Fibroblast of lung (primary cell): ENCODE data around the gene CREB5. TPM values are rescaled to one million over a fixed set of nuclear protein-coding genes. Genes with fewer than 3 reads are reported as not detected.

Experiments
- DNase-seq, 2 donors: peaks; one replicate each; pipeline versions ENCODE4 v3.0.0 to v3.0.0-alpha.2; 2010; ENCODE audit warnings: low read depth in 2 of 2
- H2AFZ ChIP-seq: 2 replicates; pipeline ENCODE4 v1.5.1; 2012; ENCODE audit warnings: low read length, control low read depth, inconsistent platforms
- H3K27ac ChIP-seq: 2 replicates; pipeline ENCODE4 v1.5.1; 2011; ENCODE audit warnings: low read length, control low read depth; ENCODE audit not compliant: insufficient read depth
- H3K27me3 ChIP-seq: 2 replicates; pipeline ENCODE4 v1.5.1; 2011; ENCODE audit warnings: mild to moderate bottlenecking, low read length; ENCODE audit not compliant: control insufficient read depth, insufficient read depth
- H3K36me3 ChIP-seq: 2 replicates; pipeline ENCODE4 v1.5.1; 2011; ENCODE audit warnings: low read length; ENCODE audit not compliant: control insufficient read depth, insufficient read depth
- H3K4me1 ChIP-seq: 2 replicates; pipeline ENCODE4 v1.5.1; 2011; ENCODE audit warnings: low read length; ENCODE audit not compliant: control insufficient read depth, insufficient read depth; ENCODE audit errors: extremely low read depth
- H3K4me2 ChIP-seq: 2 replicates; pipeline ENCODE4 v1.5.1; 2011; ENCODE audit warnings: low read length, control low read depth; ENCODE audit not compliant: insufficient read depth; ENCODE audit errors: extremely low read depth
- H3K4me3 ChIP-seq, 4 experiments: fragments of 200-600 bp in 1 of 4; sonication (generic) in 1 of 4; replicated peaks in 1 of 4; 2 replicates each; pipeline ENCODE4 v1.5.1; 2011 to 2016; ENCODE audit warnings: low read length in 4 of 4, low read depth in 3 of 4, mild to moderate bottlenecking in 3 of 4, control low read depth in 2 of 4, inconsistent platforms in 1 of 4, mixed read lengths in 1 of 4; ENCODE audit not compliant: insufficient read depth in 1 of 4; ENCODE audit errors: control extremely low read depth in 1 of 4
- H3K79me2 ChIP-seq: 2 replicates; pipeline ENCODE4 v1.5.1; 2012; ENCODE audit warnings: mild to moderate bottlenecking, low read length, inconsistent platforms; ENCODE audit not compliant: control insufficient read depth, insufficient read depth
- H3K9ac ChIP-seq: 2 replicates; pipeline ENCODE4 v1.5.1; 2011; ENCODE audit warnings: mild to moderate bottlenecking, low read length, control low read depth; ENCODE audit not compliant: insufficient read depth
- H3K9me3 ChIP-seq: 2 replicates; pipeline ENCODE4 v1.5.1; 2012; ENCODE audit warnings: low read depth, low read length; ENCODE audit not compliant: control insufficient read depth, insufficient read depth
- H4K20me1 ChIP-seq: 2 replicates; pipeline ENCODE4 v1.5.1; 2011; ENCODE audit warnings: low read length; ENCODE audit not compliant: control insufficient read depth, insufficient read depth; ENCODE audit errors: extremely low read depth
- CTCF ChIP-seq, 2 donors: IDR thresholded peaks in 1 of 2; conservative IDR thresholded peaks in 1 of 2; 1 replicate in 1 of 2; 2 replicates in 1 of 2; pipeline ENCODE4 v1.5.1; 2011 to 2012; ENCODE audit warnings: low read length in 2 of 2, control low read depth in 1 of 2, inconsistent platforms in 1 of 2, low read depth in 1 of 2, mild to moderate bottlenecking in 1 of 2
- EZH2 ChIP-seq: IDR thresholded peaks from 2 replicates; pipeline ENCODE4 v1.5.1; 2012; ENCODE audit warnings: low read length, control low read depth, mild to moderate bottlenecking; ENCODE audit errors: missing control alignments
- polyA plus RNA-seq, 2 donors: library from polyadenylated mRNA; depleted of rRNA in 1 of 2; stranded (reverse) in 1 of 2; unstranded in 1 of 2; fragments of >200 nt; gene quantifications; 2 replicates each; pipeline ENCODE4 v1.2.1, GENCODE V29; 2011 to 2012; ENCODE audit warnings: missing spikeins in 1 of 2
- total RNA-seq: library from RNA; depleted of rRNA; stranded (reverse); fragments of >200 nt; gene quantifications from 2 replicates; pipeline ENCODE4 v1.2.1, GENCODE V29; 2014

CREB5 gene
- total and polyA plus RNA-seq, 2 donors (not counting 1 experiment from before 2014, with no cell fraction given) = 8.2 to 28.4 TPM

DNA sequence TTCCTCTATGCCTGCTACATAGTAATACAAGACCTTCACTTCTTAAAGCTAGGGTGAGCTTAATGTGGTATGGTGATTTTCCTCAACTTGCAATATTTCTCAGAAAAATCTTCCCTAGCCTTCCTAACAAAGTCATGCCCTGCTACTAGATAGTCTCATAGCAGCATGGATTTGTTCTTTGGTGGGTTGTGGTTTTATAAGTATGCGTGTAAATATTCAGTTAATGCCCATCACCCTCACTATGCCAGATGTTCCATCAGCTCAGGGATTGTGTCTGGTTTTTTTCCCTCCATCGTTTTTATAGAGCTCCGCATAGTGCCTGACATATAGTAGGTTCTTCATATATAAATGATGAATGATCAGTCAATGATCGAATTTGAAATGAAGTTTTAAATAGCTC lies 182.8 kb downstream of the CREB5 start:
- Histone ChIP-seq H4K20me1 (no peaks in the 10 kb centered on the region), H3K79me2 (no peaks in the 10 kb centered on the region), H3K9me3 (no peaks in the 10 kb centered on the region), H3K4me3 (no peak overlapping the region), H3K4me2 (no peak overlapping the region), H3K4me1 (no peaks in the 10 kb centered on the region), H3K9ac (no peak overlapping the region), H3K27me3 (no peaks in the 10 kb centered on the region), H2AFZ (no peak overlapping the region), H3K36me3 (no peaks in the 10 kb centered on the region), H3K27ac (no peak overlapping the region)
- TF ChIP-seq CTCF (conservative IDR thresholded peaks at IDR 0.05 in 1 of 2, IDR thresholded peaks at IDR 0.05 in 1 of 2; ENCODE audit: low read depth in 1 of 2, low read length in 2 of 2) = no peak
- TF ChIP-seq EZH2 = no peak
- DNase-seq = no peak

GRCh38 chr7:28595801-28596200 lies 183.5 kb downstream of the CREB5 start:
- H3K27ac ChIP-seq = no peak overlapping the region
- no peaks in the 10 kb centered on the region for H3K36me3 ChIP-seq

GRCh38 chr7:28596245-28596935 lies 184.1 kb downstream of the CREB5 start:
- Histone ChIP-seq H4K20me1 (no peaks in the 10 kb centered on the region), H3K36me3 (no peaks in the 10 kb centered on the region), H3K9me3 (no peaks in the 10 kb centered on the region), H3K27ac (no peak overlapping the region), H3K79me2 (no peaks in the 10 kb centered on the region), H3K4me3 (no peak overlapping the region), H3K4me2 (no peak overlapping the region), H3K27me3 (no peaks in the 10 kb centered on the region), H3K9ac (no peak overlapping the region), H2AFZ (no peak overlapping the region), H3K4me1 (no peaks in the 10 kb centered on the region)
- DNase-seq = peak; percentile 50 to 71
- no peak for TF ChIP-seq EZH2
- TF ChIP-seq CTCF (conservative IDR thresholded peaks at IDR 0.05 in 1 of 2, IDR thresholded peaks at IDR 0.05 in 1 of 2; ENCODE audit: low read depth in 1 of 2, low read length in 2 of 2) = no peak

More at GRCh38 chr7:28595801-28596200, 183.5 kb downstream of the CREB5 start:
- H3K4me1 ChIP-seq = no peaks in the 10 kb centered on the region
- no peak overlapping the region for H3K4me3 ChIP-seq
- H3K9ac ChIP-seq = no peak overlapping the region
- H4K20me1 ChIP-seq = no peaks in the 10 kb centered on the region
- H3K79me2 ChIP-seq = no peaks in the 10 kb centered on the region
- no peak for DNase-seq
- no peak overlapping the region for H3K4me2 ChIP-seq
- no peaks in the 10 kb centered on the region for H3K9me3 ChIP-seq
- H3K27me3 ChIP-seq = no peaks in the 10 kb centered on the region
- no peak for TF ChIP-seq EZH2
- no peak for TF ChIP-seq CTCF (conservative IDR thresholded peaks at IDR 0.05 in 1 of 2, IDR thresholded peaks at IDR 0.05 in 1 of 2; ENCODE audit: low read depth in 1 of 2, low read length in 2 of 2)
- H2AFZ ChIP-seq = no peak overlapping the region
